Activated CD4-positive, alpha-beta T cell treated with anti-CD3 and anti-CD28 coated beads for 48 hours (primary cell): ENCODE measurements around the gene PIP4K2C.
A peak's percentile ranks its signal among the peaks of the same experiment; 100 is the strongest.
"Not testable (repeated sequence)": the region's sequence is repeated elsewhere in the genome, so short reads cannot be mapped to it uniquely, and the experiment has no call there.

ENCODE experiments used
- DNase-seq: peaks from one replicate; pipeline ENCODE4 v3.0.0-alpha.2; 2020

The PIP4K2C gene

DNA sequence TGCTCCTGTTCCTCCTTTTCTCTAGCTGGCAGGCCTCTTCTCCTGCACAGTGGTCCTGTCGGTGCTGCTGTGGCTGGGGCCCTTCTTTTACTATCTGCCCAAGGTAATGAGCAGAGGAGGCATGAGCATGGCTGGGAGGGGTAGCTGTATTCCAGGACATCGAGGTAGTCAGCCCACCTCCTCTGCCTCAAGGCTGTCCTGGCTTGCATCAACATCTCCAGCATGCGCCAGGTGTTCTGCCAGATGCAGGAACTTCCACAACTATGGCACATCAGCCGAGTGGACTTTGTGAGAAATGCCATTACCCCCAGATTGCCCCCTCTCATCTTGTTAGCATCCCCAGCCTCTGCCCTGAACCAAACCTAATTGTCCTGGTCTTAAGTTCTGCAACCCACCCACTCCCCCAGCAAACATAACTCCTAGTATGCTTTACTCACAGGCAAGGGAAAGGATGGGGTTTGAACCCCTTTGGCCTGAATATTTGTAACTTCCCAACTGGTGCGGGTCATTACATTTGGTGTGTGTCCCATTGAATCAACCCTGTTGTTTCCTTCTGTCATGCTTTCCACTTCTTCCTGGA is 32.9 kb downstream of the PIP4K2C start:
- DNase-seq, result no peak

DNA sequence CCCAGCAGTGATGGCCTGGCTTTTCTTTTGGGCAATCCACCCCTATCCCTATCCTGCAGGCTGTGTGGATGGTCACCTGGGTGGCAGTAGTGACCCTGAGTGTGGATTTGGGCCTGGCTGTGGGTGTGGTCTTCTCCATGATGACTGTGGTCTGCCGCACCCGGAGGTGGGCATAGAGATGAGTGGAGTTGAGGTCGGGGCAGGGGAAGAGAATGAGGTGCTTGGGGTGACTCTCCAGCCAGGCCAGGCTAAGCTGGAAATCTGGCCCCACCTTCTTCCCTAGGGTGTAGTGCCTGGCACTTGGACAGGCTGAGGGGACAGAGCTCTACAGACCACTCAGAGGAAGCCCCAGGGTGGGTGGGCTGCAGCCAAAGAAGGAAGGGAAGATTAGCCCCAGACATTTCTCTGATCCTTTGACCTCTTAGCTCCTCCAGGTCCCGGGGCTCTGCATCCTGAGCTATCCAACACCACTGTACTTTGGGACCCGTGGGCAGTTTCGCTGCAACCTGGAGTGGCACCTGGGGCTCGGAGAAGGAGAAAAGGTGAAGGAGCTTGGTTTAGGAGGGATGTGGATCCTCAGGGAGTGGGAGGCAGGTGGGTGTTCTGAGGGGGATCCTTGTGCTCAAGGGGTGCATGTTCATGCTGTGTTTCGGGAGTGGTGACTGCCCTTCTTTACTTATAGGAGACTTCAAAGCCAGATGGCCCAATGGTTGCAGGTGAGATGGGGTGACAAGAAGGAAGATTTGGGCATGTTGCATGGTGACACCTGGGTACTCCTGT is 33.6 kb downstream of the PIP4K2C start:
- DNase-seq, result no peak

DNA sequence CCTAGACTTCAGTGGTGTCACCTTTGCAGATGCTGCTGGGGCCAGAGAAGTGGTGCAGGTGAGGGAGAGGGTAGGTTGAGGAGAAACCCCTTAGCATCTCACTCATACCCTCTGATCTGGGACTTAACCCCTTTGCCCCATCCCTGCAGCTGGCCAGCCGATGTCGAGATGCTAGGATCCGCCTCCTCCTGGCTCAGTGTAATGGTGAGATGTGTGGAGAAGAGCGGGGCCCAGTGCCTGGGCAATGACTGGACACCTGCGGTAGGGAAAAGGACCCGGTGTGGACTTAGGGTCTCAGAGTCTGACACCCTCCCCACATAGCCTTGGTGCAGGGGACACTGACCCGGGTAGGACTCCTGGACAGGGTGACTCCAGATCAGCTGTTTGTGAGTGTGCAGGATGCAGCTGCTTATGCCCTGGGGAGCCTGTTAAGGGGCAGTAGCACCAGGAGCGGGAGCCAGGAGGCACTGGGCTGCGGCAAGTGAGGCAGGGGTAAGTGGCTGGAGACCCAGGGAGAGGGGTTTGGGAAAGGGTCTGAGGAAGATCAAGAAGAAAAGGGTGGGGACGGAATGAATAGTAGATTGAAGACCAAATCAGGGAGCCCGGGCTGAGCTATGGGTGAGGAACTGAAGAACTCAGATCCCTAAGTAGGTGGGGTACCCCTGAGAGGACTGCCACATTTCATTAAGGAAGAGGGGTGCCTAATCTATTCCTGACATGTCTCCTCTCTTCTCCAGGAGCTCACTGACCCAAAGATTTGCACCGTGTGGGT is 34.5 kb downstream of the PIP4K2C start:
- DNase-seq, result no peak

DNA sequence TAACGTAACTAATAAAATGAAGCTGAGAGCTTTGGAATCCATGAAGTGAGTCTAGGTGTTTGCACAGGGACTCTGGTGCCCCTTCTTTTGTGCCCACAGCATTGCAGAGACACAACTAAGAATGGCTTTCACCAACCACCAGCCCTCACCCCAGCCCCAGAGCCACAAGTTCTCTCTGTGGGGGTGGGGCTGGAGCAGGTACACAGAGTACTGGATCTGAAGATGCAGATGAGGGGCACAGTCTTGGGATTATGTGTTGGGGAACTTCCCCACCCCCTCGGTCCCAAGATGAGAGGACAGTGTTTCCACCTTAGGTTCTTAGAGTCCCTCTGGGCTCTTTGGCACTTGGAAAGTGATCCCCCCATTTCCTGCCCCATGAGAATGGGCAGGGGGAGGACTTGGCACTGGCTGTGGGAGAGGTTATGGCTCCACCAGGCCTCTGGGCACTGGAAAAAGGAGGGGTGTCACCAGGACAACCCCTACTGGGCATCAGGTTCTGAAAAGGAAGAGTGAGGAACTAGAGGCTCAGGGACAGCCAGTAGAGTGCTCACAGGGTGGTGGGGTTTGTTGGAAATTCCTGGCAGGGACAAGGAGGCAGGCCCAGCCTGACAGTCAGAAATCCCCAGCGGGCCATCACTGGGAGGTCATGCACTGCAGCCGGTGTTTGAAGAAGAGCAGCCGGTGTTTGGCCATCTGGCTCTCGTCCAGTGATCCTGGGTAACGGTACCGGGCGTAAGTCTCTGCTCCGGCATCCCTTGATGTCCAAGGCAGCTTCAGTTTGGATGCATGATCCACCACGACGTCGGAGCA is 35.3 kb downstream of the PIP4K2C start:
- DNase-seq, result no peak

DNA sequence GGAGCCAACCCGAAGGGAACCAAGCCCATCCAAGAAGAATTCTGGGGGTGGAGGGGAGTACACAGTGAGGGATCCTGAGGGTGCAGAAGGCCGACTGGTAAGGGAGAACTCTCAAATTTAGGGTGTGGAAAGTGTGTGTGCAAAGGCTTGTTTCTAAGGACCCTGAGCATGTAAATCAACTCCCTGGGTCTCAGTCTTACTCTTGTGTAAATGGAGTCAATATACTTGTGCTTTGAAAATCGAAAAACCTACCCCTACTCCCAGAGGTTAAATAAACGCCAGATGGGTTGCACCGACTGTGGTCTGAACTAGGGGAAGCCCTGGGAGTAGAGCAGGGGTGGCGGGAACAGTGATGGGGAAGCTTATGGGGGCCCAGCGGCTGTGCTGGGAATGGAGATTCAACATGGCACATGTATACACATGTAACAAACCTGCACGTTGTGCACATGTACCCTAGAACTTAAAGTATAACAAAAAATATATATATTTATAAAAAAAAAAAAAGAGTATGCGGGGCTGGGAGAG is 36.0 kb downstream of the PIP4K2C start:
- no peak for DNase-seq

DNA sequence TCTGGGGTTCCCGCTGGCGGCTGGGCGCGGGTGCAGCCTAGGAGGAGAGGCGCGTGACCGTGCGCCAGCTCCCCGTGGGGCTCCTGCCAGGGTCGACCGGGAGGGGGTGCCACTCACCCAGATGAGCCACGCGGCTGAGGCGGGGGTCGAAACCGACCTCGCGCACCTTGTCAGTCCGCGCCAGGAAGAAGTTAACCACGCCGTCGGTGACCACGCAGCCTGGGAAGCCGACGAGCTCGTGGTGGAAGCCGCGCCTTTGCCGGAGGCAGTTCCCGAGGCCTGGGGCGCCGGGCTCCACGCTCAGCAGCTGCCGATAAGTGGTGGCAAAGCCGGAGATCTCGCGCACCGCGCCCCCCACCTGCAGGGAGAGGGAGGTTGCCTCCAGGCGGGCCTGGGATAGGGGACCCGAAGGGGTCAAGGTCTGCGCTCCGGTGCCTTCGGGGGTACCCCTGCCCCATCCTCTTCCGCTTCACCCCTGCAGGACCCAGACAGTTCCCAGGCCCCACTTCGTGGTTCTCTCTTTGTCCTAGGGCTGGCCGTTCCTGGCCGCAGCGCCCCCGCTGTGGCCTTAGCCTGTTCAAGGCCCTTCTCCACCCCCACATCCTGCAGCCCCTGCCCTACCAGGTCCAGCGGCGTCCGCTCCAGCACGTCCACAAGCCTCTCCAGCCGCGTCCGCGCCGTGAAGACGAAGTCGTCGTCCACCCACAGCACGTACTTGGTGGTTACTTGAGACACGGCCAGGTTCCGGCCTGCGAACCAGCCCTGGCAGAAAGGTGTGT is 36.7 kb downstream of the PIP4K2C start:
- peak; percentile 60 for DNase-seq

DNA sequence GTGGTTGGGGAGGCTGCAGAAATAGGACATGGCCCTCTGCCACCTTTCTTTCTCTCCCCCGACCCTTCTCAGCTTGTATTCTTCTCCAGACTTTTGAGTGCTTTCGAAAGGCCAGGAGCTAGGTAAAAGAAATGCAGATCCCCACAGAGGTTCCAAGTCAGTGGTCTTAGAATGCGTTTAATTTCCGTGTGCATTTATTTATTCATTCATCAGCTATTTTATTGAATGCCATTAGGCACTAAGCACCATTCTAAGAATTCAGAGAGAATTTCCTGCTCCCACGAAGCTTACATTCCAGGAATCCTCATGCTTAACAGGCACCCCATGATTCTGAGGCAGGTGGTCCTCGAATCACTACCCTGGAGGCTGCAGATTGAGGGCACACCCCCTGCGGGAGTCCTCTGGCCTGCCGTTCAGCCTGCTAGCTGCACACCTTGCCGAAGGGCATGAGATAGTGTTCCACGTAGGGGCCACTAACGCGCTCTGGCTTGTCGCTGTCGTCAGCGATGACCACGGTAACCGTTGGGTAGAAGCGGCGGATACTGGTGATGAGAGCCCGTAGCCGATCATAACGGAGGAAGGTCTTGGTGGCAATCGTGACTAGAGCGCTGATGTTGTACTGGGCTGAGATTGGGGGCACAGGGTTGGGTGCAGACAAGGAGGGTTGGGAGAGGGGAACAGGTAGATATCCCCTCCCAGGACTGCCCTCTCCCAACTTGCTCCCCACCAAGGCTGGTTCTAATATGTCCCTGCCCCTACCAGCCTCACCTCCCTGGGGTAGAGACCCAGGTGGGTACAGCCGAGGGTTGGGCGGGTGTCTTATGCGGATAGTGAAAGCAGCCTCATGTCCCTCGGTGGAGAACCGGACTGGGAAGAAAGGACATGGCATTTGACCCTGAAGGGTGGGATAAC is 37.5 kb downstream of the PIP4K2C start:
- no peak for DNase-seq

DNA sequence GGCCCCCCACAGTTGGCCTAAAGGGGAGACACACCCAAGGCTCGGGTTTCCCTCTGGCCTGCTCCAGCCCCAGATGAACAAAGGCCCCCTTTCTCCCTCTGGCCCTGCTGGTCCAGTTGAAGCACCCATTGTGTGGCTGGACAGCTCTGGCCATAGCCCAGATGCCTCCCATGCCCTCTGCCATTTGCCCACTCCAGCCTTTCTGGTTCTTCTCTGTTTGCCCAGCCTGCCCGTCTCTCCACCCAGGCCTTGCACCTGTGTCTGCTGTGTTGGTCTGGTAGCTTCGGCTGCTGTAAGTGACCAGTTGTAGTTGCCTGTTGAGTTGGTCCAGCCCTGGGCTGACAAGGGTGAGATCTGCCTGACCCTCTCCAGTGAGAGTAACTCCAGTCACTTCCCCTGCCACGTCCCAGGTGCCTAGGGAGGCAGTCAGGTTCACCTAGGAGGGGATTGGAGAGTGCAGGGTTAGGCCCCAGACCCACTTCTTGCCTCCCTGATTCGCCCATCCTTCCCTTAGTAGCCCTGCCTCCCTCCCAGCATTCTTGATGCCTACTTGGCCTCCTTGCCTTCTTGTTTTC is 39.0 kb downstream of the PIP4K2C start:
- no peak for DNase-seq

DNA sequence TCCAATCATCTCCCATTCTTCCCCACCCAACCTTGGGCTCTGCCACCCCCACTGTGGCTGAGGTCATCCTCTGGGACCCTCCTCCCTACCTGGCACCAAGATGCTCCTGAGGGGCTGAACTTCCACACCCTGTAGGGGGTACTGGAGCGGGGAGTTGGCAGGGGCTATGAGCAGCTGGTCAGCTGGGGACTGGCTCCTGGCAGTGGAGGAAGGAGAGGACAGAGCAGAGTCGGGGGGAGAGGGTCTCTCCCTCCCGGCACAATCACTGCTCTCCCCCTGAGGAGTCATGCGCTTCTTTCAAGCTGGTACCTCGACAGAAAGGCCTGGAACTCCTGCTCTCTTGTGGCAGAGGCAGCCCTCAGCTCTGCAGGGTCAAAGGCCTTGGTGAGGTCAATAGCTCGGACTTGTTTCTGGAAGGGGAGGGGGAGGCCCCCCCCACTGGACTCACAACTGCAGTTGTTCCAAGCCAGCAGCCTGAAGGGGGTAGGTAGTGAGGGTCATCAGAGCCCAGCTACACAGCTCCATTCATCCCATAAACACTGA is 40.0 kb downstream of the PIP4K2C start:
- DNase-seq, result no peak

DNA sequence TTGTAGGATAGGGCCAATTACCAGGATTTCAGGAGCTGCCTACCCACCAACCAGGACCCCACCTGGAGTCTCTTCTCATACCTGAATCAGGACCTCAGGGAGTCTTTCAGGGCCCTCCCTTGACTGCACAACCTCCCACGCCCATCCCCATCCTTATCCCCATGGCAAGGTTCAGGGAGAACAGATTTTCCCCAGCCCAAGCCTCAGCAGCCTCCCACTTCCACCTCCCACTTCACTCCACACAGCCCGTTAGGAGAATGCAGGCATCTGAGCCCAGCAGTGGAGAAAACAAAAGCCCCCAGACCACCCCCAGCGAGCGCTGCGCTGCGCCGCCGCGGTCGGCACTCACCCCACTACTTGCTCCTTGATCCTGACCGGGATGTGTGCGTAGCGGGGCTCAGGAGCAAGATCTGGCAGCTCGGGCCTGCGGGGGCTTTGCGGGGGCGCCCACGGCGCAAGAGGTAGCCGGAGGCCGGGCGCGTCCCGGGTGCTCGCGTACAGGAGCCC is 40.6 kb downstream of the PIP4K2C start:
- no peak for DNase-seq

DNA sequence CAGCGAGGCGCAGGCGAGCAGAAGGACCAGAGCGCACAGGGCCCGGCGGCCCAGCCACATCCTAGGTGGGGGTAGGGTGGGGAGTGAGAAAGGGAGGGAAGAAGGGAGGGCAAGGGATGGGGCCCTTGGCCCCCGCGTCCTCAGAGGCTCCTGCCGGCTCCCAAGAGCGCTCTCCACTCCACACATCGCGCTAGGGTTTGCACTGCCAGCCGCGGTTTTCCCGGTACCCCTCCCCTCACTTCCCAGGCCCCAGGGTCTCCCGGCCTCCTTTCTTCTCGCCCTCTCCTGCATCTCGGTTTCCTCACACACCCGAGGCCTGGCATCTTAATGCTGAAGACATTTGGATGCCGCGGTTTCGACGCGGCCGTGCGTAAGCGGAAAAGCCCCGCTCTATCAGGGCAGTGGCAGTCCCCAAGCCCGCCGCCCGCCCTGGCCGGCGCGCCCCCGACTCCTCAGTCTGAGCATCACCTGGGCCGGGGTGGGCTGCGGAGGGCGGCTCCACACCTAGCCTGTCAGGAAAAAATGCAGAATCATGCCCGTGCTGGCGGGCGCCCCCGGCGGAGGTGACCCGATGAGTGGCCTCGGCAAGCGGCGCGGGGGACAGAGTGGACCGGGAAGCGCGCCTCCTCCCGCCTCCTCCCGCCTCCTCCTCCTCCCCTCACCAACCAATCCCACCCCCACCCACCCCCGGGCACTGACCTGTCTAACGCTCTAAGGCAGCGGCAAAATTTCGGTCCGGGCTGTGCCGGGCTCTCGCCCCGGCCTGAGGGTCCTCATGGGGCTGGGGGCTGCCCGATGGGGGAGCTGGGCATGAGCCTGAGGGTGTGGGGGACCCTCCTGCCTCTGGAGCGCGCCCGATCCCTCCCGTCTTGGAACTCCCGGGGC is 41.3 kb downstream of the PIP4K2C start:
- no peak for DNase-seq

DNA sequence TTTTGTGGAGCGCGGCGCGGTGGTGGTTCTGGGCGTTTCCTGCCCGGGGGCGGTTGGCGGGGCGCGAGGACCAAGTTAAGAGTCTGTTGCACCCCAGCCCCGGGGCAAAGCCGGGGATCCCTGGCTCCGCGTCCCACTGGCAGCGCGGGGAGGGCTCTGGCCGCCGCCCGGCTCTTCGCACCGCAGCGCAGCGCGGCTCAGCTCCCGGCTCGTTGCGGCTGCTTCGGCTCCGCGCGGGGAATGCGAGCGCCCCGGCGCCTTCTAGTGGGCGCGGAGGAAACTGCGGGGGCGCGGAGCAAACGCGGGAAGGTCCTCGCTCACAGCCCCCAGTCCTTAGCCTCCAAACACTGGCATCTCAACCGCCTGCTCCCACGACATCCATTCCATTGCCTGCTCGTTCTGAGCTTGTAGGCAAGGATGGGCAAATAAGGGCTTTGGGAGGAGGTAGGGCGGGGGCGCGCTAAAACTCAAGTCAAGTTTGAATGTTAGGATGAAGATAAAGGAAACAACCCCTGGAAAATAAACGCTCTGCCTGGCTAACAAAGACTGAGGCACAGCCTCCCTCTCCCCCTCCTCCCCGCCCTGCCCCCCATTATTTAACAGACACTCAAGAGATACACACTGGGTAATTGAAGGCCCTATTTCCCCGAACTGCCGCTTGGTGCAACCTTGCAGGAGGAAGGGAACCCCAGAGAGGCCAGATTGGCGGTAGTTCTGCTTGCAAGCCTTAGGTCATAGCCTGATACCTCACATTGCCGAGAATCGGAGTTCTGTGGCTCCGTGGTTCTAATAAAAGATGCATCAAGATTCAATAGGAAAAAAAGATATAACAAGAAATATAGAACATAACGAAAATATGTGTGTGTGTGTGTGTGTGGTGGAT is 42.2 kb downstream of the PIP4K2C start, which contains the start of gene B4GALNT1:
Gene B4GALNT1 (minus strand): TSS at position 244 of the 883 bp plus-strand sequence. CDS start 1,069 bp downstream, outside the sequence.
- peak; percentile 76 for DNase-seq

DNA sequence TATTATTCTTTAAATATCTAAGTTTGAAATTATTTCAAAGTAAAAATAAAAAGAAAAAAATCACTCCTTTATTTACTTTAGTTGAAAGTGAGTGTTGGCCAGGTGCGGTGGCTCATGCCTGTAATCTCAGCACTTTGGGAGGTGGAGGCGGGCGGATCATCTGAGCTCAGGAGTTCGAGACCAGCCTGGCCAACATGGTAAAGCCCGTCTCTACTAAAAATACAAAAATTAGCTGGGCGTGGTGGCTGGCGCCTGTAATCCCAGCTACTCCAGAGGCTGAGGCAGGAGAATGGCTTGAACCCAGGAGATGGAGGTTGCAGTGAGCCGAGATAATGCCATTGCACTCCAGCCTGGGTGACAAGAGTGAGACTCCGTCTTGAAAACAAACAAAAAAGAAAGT is 45.7 kb downstream of the PIP4K2C start:
- DNase-seq, result not testable (repeated sequence)

DNA sequence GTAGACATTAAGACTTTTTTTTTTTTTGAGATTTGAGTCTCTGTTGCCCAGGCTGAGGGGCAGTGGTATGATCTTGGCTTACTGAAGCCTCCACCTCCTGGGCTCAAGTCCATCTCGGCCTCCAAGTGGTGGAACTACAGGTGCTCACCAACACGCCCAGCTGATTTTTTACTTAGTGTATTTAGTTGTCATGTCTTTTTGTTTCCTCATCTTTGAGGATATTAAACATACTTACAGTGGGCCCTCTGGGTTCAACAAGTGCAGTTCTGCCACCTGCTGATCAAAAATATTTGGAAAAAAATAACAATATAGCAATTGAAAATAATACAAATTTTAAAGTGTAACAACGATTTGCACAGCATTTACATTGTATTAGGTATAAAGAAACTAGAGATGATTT is 46.4 kb downstream of the PIP4K2C start:
- no peak for DNase-seq

DNA sequence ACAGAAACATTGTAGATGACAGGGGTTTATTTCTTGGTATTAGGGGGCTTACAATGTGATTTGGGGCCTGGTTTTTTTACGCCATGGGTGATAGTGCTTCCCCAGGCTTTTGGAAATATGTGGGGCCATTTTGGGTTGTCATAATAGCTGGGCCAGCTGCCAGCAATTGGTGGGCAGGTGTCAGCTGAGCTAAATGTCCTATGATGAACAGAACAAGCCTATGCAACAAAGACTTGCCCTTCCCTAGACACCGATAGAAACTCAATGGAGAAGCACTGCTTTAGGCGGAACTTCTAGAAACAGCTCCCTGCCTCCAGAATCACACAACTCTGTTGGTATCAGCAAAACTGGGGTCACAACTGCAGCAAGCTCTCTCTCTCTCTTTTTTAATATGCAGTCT is 47.1 kb downstream of the PIP4K2C start:
- DNase-seq, result no peak

DNA sequence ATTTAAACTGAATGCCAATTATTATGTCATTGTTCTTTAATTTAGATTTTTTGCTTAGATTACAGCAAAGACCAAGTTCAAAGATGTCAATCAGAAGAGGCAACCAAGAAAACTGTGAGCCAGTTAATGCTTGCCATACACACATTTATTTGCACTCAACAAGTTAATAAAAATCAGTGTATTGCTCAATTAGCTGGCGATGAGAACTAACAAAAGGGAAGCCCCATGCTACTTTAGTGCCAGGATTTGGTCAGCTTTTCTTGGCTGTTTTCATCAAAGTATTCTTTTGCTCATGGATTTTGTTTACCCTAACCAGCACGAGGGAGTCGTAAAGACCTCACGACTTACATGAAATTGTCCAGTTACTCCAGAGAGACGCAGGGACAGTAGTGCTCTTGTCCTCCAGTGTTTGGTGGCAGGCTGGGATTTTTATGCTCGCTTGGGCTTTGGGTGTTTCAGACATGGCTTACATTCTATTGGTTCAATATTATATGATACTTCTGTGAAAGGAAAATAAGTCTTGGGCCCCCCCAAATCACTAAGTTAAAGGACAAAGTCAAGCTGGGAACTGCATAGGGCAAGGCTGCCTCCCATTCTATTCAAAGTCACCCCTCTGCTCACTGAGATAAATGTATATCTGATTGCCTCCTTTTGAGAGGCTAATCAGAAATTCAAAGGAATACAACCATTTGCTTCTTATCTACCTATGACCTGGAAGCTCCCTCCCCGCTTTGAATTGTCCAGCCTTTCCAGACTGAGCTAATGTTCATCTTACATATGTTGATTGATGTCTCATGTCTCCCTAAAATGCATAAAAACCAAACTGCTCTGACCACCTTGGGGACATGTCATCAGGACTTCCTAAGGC is 49.4 kb downstream of the PIP4K2C start:
- DNase-seq, result no peak
